ENCODE results near the gene ITGBL1. TPM values are rescaled to one million over a fixed set of nuclear protein-coding genes. Genes with fewer than 3 reads are reported as not detected.

The ITGBL1 gene
- total RNA-seq, 1 experiment from 2014 or later = 0.22 TPM

DNA sequence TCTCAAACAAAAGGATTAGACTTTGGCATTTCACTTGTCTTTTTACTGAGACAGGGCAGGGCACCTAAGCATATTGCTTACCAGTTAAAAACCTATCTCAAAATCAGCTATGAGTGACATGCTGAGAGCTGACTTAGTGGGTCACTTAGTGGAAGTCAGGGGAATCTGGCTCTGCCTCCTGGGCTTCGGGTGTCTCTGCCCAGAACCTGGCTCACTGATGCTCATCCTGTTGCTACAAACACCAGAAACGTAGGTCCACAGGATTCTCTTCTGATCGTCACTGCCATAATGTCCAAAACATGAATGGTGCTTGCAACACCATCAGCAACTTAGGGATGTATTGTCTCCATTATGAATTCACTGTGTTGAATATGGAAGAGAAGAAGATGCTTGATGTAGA is 276.1 kb downstream of the ITGBL1 start (continued):
- TF ChIP-seq ZBTB43 (CRISPR knock-in tag; IDR thresholded peaks at IDR 0.05) (no peak), RORB (CRISPR knock-in tag; IDR thresholded peaks at IDR 0.05) (no peak), USF1 (CRISPR knock-in tag; IDR thresholded peaks at IDR 0.05) (no peak)

DNA sequence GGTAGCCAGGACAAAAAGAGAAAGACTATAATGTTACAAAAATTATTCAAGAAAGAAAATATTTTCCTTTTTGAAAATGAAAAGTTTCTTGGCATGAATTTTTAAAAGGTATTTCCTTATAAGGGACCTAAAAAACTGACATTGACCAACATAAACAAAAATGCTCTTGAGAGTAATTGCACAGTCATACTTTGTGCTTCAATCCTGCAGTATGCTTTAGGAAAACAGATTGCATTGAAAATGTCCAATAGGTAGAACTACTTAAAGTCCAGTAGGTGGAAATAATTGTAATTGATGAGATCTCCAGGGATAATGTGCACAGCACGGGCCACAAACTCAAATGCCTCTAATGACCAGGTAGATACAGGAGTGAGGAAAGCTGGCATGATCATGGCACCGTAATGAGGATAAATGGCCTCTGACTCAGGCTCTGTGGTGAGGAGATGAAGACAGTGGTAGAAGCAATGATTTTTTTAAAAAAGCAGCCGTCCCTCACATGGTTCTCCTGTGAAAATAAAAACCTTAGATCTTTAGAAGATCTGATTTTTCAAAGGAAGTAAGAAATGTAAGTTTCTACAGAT is 278.0 kb downstream of the ITGBL1 start:
- POLR2A ChIA-PET = no interaction called here
- ATAC-seq (no peak), DNase-seq (ENCODE audit: low spot score) (no peak)
- Mint-ChIP-seq H3K36me3 (no peaks in the 10 kb centered on the region), H3K4me3 (no peak overlapping the region), H3K27me3 (ENCODE audit: low read depth) (no peaks in the 10 kb centered on the region), H3K4me1 (no peaks in the 10 kb centered on the region), H3K27ac (no peak overlapping the region), H3K9me3 (no peaks in the 10 kb centered on the region)
- TF ChIP-seq ZNF219 (CRISPR knock-in tag; IDR thresholded peaks at IDR 0.05; ENCODE audit: borderline replicate concordance) = no peak
- no peak for TF ChIP-seq ZBTB21 (CRISPR knock-in tag; IDR thresholded peaks at IDR 0.05; ENCODE audit: borderline replicate concordance)
- CTCF ChIA-PET = no interaction called here

GRCh38 chr13:101736566-101736965 is 284.1 kb downstream of the ITGBL1 start:
- ChIA-PET POLR2A (no interaction called here), CTCF (no interaction called here)
- Mint-ChIP-seq H3K36me3 (no peaks in the 10 kb centered on the region), H3K4me3 (no peak overlapping the region), H3K9me3 (no peaks in the 10 kb centered on the region), H3K27me3 (ENCODE audit: low read depth) (no peaks in the 10 kb centered on the region), H3K4me1 (peaks cover 5% of the 10 kb centered on the region), H3K27ac (no peak overlapping the region)
- ATAC-seq (no peak), DNase-seq (ENCODE audit: low spot score) (no peak)
- TF ChIP-seq RORB (CRISPR knock-in tag; IDR thresholded peaks at IDR 0.05) (no peak), ZNF425 (CRISPR knock-in tag; conservative IDR thresholded peaks at IDR 0.05) (no peak), ZNF317 (CRISPR knock-in tag; IDR thresholded peaks at IDR 0.05; ENCODE audit: borderline replicate concordance, low read depth) (no peak), ATF1 (CRISPR knock-in tag; IDR thresholded peaks at IDR 0.05) (no peak), E2F1 (CRISPR knock-in tag; IDR thresholded peaks at IDR 0.05) (no peak), JUN (CRISPR knock-in tag; IDR thresholded peaks at IDR 0.05) (no peak), ZNF263 (CRISPR knock-in tag; IDR thresholded peaks at IDR 0.05; ENCODE audit: low read depth) (no peak), CBFB (CRISPR knock-in tag; IDR thresholded peaks at IDR 0.05; ENCODE audit: low read depth) (no peak), CREB1 (CRISPR knock-in tag; IDR thresholded peaks at IDR 0.05) (no peak), ESRRA (CRISPR knock-in tag; IDR thresholded peaks at IDR 0.05; ENCODE audit: borderline replicate concordance) (no peak), RELA (CRISPR knock-in tag; IDR thresholded peaks at IDR 0.05; ENCODE audit: borderline replicate concordance) (no peak), MXD4 (CRISPR knock-in tag; IDR thresholded peaks at IDR 0.05; ENCODE audit: borderline replicate concordance) (no peak), EMX1 (CRISPR knock-in tag; IDR thresholded peaks at IDR 0.05) (no peak), TEAD1 (CRISPR knock-in tag; IDR thresholded peaks at IDR 0.05) (no peak)
- TF ChIP-seq, protein P1, sequence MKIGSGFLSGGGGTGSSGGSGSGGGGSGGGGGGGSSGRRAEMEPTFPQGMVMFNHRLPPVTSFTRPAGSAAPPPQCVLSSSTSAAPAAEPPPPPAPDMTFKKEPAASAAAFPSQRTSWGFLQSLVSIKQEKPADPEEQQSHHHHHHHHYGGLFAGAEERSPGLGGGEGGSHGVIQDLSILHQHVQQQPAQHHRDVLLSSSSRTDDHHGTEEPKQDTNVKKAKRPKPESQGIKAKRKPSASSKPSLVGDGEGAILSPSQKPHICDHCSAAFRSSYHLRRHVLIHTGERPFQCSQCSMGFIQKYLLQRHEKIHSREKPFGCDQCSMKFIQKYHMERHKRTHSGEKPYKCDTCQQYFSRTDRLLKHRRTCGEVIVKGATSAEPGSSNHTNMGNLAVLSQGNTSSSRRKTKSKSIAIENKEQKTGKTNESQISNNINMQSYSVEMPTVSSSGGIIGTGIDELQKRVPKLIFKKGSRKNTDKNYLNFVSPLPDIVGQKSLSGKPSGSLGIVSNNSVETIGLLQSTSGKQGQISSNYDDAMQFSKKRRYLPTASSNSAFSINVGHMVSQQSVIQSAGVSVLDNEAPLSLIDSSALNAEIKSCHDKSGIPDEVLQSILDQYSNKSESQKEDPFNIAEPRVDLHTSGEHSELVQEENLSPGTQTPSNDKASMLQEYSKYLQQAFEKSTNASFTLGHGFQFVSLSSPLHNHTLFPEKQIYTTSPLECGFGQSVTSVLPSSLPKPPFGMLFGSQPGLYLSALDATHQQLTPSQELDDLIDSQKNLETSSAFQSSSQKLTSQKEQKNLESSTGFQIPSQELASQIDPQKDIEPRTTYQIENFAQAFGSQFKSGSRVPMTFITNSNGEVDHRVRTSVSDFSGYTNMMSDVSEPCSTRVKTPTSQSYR (CRISPR knock-in tag; IDR thresholded peaks at IDR 0.05) = no peak
- TF ChIP-seq, protein P2, sequence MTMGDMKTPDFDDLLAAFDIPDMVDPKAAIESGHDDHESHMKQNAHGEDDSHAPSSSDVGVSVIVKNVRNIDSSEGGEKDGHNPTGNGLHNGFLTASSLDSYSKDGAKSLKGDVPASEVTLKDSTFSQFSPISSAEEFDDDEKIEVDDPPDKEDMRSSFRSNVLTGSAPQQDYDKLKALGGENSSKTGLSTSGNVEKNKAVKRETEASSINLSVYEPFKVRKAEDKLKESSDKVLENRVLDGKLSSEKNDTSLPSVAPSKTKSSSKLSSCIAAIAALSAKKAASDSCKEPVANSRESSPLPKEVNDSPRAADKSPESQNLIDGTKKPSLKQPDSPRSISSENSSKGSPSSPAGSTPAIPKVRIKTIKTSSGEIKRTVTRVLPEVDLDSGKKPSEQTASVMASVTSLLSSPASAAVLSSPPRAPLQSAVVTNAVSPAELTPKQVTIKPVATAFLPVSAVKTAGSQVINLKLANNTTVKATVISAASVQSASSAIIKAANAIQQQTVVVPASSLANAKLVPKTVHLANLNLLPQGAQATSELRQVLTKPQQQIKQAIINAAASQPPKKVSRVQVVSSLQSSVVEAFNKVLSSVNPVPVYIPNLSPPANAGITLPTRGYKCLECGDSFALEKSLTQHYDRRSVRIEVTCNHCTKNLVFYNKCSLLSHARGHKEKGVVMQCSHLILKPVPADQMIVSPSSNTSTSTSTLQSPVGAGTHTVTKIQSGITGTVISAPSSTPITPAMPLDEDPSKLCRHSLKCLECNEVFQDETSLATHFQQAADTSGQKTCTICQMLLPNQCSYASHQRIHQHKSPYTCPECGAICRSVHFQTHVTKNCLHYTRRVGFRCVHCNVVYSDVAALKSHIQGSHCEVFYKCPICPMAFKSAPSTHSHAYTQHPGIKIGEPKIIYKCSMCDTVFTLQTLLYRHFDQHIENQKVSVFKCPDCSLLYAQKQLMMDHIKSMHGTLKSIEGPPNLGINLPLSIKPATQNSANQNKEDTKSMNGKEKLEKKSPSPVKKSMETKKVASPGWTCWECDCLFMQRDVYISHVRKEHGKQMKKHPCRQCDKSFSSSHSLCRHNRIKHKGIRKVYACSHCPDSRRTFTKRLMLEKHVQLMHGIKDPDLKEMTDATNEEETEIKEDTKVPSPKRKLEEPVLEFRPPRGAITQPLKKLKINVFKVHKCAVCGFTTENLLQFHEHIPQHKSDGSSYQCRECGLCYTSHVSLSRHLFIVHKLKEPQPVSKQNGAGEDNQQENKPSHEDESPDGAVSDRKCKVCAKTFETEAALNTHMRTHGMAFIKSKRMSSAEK (CRISPR knock-in tag; IDR thresholded peaks at IDR 0.05; ENCODE audit: borderline replicate concordance) = no peak
